Measurements from ENCODE around the gene ZNF385A.

ZNF385A gene

GRCh38 chr12:54390668-54391551 lies 6.4 kb upstream of the ZNF385A start:
- DNase-seq = peak; percentile 64

GRCh38 chr12:54390176-54390667 lies 5.7 kb upstream of the ZNF385A start:
- peak; percentile 43 for DNase-seq

GRCh38 chr12:54389607-54390175 lies 5.2 kb upstream of the ZNF385A start:
- peak; percentile 27 for DNase-seq

- no peak for DNase-seq
Observed at GRCh38 chr12:54389134-54389508, 4.6 kb upstream of the ZNF385A start.

- no peak for DNase-seq
Observed at GRCh38 chr12:54388237-54389133, 4.0 kb upstream of the ZNF385A start.

- no peak for DNase-seq
Observed at GRCh38 chr12:54387114-54387467, 2.6 kb upstream of the ZNF385A start.

- DNase-seq = no peak
Observed at GRCh38 chr12:54386403-54387113, 2.0 kb upstream of the ZNF385A start.

GRCh38 chr12:54385251-54385914 lies 850 bp upstream of the ZNF385A start:
- DNase-seq = no peak

- no peak for DNase-seq
Observed at GRCh38 chr12:54383041-54383609, 1.4 kb downstream of the ZNF385A start.

- no peak for DNase-seq
Observed at GRCh38 chr12:54381136-54381535, 3.4 kb downstream of the ZNF385A start.

GRCh38 chr12:54379398-54380201 lies 4.9 kb downstream of the ZNF385A start:
- peak; percentile 86 for DNase-seq

- DNase-seq = peak; percentile 55
Observed at GRCh38 chr12:54378796-54379397, 5.6 kb downstream of the ZNF385A start.

- DNase-seq = no peak
Observed at GRCh38 chr12:54377797-54378515, 6.6 kb downstream of the ZNF385A start.

- no peak for DNase-seq
Observed at GRCh38 chr12:54377007-54377406, 7.5 kb downstream of the ZNF385A start.

GRCh38 chr12:54376596-54376995 lies 7.9 kb downstream of the ZNF385A start:
- no peak for DNase-seq

GRCh38 chr12:54375259-54375579 lies 9.3 kb downstream of the ZNF385A start:
- no peak for DNase-seq

GRCh38 chr12:54374562-54375258 lies 9.8 kb downstream of the ZNF385A start:
- DNase-seq = peak; percentile 78

- no peak for DNase-seq
Observed at GRCh38 chr12:54373649-54374561, 10.6 kb downstream of the ZNF385A start.

All from NCI-H345 (cell line).